ENCODE results near the gene LRCH3. TPM values are rescaled to one million over a fixed set of nuclear protein-coding genes. Genes with fewer than 3 reads are reported as not detected.
A peak's percentile ranks its signal among the peaks of the same experiment; 100 is the strongest.

Gene LRCH3
- total RNA-seq, 1 experiment from 2014 or later, result 63.6 TPM

DNA sequence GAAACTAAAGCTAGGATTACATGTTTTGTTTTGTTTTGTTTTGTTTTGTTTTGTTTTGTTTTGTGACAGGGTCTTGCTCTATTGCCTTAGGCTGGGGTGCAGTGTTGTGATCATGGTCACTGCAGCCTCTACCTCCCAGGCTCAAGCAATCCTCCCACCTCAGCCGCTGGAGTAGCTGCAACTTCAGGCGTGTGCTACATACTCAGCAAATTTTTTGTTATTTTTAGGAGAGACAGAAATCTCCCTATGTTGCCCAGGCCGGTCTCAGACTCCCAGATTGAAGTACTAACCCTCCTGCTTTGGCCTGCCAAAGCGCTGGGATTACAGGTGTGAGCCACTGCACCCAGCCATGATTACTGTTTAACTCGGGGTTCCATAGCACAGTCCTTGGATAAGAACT is 50.7 kb downstream of the LRCH3 start:
- TF ChIP-seq IRF2 (CRISPR knock-in tag; IDR thresholded peaks at IDR 0.05; ENCODE audit: borderline replicate concordance, low read depth) (no peak), IRF1 (CRISPR knock-in tag; IDR thresholded peaks at IDR 0.05) (no peak), FOXP1 (CRISPR knock-in tag; IDR thresholded peaks at IDR 0.05; ENCODE audit: borderline replicate concordance) (no peak), TP53 (CRISPR knock-in tag; IDR thresholded peaks at IDR 0.05) (no peak), TCF7 (CRISPR knock-in tag; IDR thresholded peaks at IDR 0.05; ENCODE audit: low read depth) (no peak), JUN (CRISPR knock-in tag; IDR thresholded peaks at IDR 0.05) (no peak), ZBTB21 (CRISPR knock-in tag; IDR thresholded peaks at IDR 0.05; ENCODE audit: borderline replicate concordance) (no peak), HMGA2 (CRISPR knock-in tag; IDR thresholded peaks at IDR 0.05) (no peak), ZNF532 (CRISPR knock-in tag; IDR thresholded peaks at IDR 0.05; ENCODE audit: borderline replicate concordance) (no peak), SMAD3 (CRISPR knock-in tag; IDR thresholded peaks at IDR 0.05; ENCODE audit: borderline replicate concordance) (no peak), ZNF317 (CRISPR knock-in tag; IDR thresholded peaks at IDR 0.05; ENCODE audit: borderline replicate concordance, low read depth) (no peak), EMX1 (CRISPR knock-in tag; IDR thresholded peaks at IDR 0.05) (no peak)
- TF ChIP-seq, protein P1, sequence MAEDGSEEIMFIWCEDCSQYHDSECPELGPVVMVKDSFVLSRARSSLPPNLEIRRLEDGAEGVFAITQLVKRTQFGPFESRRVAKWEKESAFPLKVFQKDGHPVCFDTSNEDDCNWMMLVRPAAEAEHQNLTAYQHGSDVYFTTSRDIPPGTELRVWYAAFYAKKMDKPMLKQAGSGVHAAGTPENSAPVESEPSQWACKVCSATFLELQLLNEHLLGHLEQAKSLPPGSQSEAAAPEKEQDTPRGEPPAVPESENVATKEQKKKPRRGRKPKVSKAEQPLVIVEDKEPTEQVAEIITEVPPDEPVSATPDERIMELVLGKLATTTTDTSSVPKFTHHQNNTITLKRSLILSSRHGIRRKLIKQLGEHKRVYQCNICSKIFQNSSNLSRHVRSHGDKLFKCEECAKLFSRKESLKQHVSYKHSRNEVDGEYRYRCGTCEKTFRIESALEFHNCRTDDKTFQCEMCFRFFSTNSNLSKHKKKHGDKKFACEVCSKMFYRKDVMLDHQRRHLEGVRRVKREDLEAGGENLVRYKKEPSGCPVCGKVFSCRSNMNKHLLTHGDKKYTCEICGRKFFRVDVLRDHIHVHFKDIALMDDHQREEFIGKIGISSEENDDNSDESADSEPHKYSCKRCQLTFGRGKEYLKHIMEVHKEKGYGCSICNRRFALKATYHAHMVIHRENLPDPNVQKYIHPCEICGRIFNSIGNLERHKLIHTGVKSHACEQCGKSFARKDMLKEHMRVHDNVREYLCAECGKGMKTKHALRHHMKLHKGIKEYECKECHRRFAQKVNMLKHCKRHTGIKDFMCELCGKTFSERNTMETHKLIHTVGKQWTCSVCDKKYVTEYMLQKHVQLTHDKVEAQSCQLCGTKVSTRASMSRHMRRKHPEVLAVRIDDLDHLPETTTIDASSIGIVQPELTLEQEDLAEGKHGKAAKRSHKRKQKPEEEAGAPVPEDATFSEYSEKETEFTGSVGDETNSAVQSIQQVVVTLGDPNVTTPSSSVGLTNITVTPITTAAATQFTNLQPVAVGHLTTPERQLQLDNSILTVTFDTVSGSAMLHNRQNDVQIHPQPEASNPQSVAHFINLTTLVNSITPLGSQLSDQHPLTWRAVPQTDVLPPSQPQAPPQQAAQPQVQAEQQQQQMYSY (CRISPR knock-in tag; IDR thresholded peaks at IDR 0.05), result no peak
- TF ChIP-seq, protein P2, sequence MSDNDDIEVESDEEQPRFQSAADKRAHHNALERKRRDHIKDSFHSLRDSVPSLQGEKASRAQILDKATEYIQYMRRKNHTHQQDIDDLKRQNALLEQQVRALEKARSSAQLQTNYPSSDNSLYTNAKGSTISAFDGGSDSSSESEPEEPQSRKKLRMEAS (CRISPR knock-in tag; IDR thresholded peaks at IDR 0.05), result no peak
- TF ChIP-seq, protein P3, sequence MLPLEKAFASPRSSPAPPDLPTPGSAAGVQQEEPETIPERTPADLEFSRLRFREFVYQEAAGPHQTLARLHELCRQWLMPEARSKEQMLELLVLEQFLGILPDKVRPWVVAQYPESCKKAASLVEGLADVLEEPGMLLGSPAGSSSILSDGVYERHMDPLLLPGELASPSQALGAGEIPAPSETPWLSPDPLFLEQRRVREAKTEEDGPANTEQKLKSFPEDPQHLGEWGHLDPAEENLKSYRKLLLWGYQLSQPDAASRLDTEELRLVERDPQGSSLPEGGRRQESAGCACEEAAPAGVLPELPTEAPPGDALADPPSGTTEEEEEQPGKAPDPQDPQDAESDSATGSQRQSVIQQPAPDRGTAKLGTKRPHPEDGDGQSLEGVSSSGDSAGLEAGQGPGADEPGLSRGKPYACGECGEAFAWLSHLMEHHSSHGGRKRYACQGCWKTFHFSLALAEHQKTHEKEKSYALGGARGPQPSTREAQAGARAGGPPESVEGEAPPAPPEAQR (CRISPR knock-in tag; IDR thresholded peaks at IDR 0.05), result no peak
- TF ChIP-seq, protein P4, sequence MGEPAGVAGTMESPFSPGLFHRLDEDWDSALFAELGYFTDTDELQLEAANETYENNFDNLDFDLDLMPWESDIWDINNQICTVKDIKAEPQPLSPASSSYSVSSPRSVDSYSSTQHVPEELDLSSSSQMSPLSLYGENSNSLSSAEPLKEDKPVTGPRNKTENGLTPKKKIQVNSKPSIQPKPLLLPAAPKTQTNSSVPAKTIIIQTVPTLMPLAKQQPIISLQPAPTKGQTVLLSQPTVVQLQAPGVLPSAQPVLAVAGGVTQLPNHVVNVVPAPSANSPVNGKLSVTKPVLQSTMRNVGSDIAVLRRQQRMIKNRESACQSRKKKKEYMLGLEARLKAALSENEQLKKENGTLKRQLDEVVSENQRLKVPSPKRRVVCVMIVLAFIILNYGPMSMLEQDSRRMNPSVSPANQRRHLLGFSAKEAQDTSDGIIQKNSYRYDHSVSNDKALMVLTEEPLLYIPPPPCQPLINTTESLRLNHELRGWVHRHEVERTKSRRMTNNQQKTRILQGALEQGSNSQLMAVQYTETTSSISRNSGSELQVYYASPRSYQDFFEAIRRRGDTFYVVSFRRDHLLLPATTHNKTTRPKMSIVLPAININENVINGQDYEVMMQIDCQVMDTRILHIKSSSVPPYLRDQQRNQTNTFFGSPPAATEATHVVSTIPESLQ (CRISPR knock-in tag; IDR thresholded peaks at IDR 0.05), result no peak
- no peak overlapping the region for H3K4me3 Mint-ChIP-seq
- ATAC-seq (no peak), DNase-seq (ENCODE audit: low spot score) (no peak)
- CTCF ChIA-PET, result no interaction called here
- H3K9me3 Mint-ChIP-seq, result no peaks in the 10 kb centered on the region
- H3K27me3 Mint-ChIP-seq (ENCODE audit: low read depth), result no peaks in the 10 kb centered on the region
- H3K36me3 Mint-ChIP-seq, result peaks cover 58% of the 10 kb centered on the region
- H3K4me1 Mint-ChIP-seq, result peaks cover 2% of the 10 kb centered on the region; the same call in 1 of the 2 replicates
- 0 out of 2 replicates have a peak overlapping the region, but pooled peaks have one; percentile 23 for H3K27ac Mint-ChIP-seq
- POLR2A ChIA-PET, result no interaction called here

All from WTC11 (cell line).